ENCODE results near the gene EMC10.

DNA sequence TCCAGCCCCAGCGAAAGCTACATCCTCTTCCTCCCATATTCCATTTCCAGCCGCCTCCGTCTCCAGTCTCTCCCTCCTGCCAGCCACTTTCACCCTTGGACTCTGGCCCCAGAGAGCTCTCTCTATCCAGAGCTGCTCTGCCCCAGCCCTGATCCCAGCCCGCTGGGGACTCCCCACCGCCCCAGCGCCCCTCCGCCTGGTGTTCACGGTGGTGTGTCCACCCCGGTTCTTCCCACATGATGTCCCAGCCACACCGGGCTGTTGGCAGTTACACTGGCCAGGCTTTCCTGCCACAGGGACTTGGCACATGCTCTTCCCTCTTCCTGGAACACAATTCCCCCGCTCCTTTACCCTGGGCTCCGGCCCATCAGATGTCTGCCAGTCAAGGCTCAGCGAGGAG lies 11.3 kb upstream of the EMC10 start:
- TF ChIP-seq, protein P1, sequence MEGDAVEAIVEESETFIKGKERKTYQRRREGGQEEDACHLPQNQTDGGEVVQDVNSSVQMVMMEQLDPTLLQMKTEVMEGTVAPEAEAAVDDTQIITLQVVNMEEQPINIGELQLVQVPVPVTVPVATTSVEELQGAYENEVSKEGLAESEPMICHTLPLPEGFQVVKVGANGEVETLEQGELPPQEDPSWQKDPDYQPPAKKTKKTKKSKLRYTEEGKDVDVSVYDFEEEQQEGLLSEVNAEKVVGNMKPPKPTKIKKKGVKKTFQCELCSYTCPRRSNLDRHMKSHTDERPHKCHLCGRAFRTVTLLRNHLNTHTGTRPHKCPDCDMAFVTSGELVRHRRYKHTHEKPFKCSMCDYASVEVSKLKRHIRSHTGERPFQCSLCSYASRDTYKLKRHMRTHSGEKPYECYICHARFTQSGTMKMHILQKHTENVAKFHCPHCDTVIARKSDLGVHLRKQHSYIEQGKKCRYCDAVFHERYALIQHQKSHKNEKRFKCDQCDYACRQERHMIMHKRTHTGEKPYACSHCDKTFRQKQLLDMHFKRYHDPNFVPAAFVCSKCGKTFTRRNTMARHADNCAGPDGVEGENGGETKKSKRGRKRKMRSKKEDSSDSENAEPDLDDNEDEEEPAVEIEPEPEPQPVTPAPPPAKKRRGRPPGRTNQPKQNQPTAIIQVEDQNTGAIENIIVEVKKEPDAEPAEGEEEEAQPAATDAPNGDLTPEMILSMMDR (IDR thresholded peaks at IDR 0.05) = no peak
- no peak for TF ChIP-seq POLR2A (IDR thresholded peaks at IDR 0.05)

Measured in adrenal gland (tissue), 5 donors.